GM19351 (cell line): Measurements from ENCODE around the gene PARD6G.
A peak's percentile ranks its signal among the peaks of the same experiment; 100 is the strongest.
"Not testable (repeated sequence)": the region's sequence is repeated elsewhere in the genome, so short reads cannot be mapped to it uniquely, and the experiment has no call there.

Experiments
- ATAC-seq: cut with Tn5 transposase; IDR thresholded peaks from one replicate; pipeline ENCODE4 v1.9.1; 2021; ENCODE audit warnings: mild to moderate bottlenecking, moderate library complexity; ENCODE audit not compliant: unreplicated experiment

Gene PARD6G, protein sequence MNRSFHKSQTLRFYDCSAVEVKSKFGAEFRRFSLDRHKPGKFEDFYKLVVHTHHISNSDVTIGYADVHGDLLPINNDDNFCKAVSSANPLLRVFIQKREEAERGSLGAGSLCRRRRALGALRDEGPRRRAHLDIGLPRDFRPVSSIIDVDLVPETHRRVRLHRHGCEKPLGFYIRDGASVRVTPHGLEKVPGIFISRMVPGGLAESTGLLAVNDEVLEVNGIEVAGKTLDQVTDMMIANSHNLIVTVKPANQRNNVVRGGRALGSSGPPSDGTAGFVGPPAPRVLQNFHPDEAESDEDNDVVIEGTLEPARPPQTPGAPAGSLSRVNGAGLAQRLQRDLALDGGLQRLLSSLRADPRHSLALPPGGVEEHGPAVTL

DNA sequence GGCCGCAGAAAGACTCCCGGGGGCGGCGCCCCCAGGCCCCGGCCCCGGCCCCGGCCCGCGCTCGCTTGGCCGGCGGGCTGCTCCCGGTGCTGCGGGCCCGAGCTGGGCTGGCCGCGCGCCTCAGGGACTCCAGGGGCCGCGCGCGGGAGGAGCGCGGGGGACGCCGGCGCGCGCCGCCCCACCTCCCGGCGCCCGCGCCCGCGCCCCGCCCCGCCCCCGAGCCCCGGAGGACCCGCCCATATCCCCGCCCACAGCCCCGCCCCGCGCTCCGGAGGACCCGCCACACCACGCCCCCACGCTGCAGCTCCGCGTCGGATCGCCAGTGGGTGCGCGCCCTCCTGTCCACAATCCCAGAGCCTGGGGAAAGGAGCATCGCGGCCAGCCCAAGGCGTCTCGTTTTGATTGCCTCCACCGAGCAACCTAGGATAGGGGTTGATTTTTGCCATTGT is at the start of gene PARD6G:
Gene PARD6G, minus strand, starts transcription at position 122 of the 449 bp plus-strand sequence. CDS start 166 bp downstream, outside the sequence.
- ATAC-seq = peak; percentile 77

DNA sequence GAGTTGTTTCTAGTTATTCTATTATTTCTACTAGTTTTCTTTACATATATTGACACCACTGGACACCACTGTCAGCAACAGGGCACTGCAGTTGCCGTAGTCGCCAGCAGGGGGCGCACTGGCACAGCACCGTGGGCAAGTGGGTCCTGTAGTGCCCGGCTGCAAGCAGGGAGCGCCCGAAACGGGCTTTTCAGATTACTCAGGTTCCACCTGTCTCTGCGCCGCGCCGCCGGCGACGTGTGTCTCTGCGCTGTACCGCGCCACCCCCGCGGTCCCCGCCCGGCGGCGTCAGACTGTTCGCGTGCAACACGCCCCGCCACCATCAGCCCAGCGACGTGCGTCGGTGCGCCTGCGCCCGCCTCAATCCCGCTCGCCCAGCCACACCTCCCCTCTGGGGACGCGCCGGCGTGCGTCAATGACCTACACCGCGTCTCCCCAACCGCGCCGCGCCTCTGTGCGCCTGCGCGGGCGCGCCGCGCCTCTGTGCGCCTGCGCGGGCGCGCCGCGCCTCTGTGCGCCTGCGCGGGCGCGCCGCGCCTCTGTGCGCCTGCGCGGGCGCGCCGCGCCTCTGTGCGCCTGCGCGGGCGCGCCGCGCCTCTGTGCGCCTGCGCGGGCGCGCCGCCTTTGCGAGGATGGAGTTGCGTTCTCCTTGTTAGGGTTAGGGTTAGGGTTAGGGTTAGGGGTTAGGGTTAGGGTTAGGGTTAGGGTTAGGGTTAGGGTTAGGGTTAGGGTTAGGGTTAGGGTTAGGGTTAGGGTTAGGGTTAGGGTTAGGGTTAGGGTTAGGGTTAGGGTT is 15.1 kb upstream of the PARD6G start:
- ATAC-seq = not testable (repeated sequence)

DNA sequence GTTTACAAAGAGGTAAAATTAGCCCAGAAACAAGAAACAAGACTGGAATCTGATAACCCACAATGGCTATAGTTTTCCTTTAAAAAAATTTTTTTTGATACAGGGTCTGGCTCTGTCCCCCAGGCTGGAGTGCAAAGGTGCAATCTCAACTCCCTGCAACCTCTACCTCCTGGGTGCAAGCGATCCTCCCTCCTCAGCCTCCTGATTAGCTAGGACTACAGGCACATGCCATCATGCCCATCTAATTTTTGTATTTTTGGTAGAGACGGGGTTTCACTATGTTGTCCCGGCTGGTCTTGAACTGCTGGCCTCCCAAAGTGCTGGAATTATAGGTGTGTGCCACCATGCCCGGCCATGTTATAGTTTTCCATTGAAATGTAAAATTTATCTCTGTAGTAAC is 12.3 kb upstream of the PARD6G start:
- ATAC-seq = no peak

- ATAC-seq = no peak
These were observed 11.3 kb upstream of the PARD6G start for GRCh38 chr18:80258640-80259039.

DNA sequence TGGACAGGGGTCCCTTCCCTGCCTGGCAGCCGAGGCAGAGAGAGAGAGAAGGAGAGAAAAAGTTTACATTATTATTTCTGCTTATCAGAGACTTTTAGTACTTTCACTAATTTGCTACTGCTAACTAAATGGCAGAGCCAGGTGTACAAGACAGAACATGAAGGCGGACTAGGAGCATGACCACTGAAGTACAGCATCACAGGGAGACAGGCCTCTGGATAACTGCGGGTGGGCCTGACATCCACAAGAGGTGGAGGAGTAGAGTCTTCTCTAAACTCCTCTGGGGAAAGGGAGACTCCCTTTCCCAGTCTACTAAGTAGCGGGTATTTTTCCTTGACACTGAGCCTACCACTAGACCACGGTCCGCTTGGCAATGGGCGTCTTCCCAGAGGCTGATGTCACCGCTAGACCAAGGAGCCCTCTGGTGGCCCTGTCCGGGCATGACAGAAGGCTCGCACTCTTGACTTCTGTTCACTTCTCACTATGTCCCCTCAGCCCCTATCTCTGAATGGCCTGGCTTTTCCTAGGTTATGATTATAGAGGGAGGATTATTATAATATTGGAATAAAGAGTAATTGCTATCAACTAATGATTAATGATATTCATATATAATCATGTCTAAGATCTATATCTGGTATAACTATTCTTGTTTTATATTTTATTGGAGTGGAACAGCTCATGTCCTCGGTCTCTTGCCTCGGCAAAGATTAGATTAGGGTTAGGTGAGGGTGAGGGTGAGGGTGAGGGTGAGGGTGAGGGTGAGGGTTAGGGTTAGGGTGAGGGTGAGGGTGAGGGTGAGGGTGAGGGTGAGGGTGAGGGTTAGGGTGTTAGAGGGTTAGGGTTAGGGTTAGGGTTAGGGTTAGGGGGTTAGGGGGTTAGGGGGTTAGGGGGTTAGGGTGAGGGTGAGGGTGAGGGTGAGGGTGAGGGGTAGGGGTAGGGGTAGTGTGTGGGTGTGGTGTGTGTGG is 10.5 kb upstream of the PARD6G start:
- not testable (repeated sequence) for ATAC-seq

- no peak for ATAC-seq
These were observed 7.7 kb upstream of the PARD6G start for GRCh38 chr18:80254971-80255500.

DNA sequence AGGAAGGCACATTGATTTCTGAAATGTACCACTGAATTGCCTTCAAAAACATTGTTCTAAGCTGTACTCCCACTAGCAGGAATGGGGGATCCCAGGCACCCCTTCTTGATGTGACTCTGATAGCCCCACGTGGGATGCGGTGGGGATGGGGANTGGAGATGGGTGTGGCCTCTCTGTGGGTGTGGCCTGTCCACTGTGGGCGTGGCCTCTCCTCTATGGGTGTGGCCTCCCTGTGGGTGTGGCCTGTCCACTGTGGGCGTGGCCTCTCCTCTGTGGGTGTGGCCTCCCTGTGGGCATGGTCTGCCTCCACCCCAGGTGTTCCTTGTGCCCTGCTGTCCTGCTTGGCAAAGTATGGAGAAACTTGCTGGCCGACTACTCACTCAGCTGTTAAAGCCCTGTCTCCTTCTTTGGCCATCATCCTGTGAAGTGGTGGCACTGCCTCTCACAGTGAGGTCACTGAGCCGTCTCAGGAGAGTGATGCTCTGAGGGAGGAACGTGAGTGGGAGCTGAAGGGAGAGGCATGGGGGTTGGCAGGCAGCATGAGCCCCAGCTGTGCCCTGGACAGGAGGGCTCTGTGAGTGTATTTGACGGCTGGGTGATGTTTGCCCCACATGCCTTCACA is 6.7 kb upstream of the PARD6G start:
- no peak for ATAC-seq

DNA sequence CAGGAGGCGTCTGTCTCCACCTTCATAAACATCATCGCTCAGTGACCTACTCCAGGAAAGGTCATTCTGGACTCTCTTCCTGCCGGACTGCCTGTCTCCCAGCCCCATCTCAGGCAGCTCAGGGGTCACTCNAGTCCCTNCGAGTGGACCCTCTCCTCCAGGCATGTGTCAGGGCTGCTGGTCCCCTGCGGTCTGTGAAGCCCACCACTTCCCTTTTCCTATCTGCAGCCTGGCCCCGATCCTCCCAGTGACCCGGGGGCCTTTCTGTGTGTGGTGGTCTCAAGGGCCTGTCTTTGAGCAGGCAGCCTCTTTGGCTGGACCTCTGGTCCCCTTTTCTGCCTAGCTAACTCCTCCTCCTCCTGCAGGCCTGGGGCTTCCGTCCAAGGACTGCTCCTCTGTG is 5.9 kb upstream of the PARD6G start:
- ATAC-seq = no peak

- no peak for ATAC-seq
These were observed 4.8 kb upstream of the PARD6G start for GRCh38 chr18:80252136-80252535.

DNA sequence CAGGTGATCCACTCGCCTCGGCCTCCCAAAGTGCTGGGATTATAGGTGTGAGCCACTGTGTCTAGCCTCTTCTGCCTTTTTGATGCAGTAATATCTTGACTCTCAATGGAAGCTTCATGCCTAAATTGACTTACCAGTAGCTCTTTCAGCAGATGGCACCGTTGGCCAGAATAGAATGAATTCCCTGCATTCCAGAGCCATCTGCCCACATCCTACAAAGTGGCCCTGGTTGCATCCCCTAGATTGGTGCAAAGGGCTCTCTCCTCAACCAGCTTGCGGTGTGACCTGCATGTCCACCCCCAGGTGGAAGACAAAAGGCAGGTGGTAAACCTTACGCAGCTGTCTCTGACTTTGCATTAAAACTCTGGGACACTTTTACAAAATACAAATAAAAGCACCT is 4.4 kb upstream of the PARD6G start:
- ATAC-seq = no peak

DNA sequence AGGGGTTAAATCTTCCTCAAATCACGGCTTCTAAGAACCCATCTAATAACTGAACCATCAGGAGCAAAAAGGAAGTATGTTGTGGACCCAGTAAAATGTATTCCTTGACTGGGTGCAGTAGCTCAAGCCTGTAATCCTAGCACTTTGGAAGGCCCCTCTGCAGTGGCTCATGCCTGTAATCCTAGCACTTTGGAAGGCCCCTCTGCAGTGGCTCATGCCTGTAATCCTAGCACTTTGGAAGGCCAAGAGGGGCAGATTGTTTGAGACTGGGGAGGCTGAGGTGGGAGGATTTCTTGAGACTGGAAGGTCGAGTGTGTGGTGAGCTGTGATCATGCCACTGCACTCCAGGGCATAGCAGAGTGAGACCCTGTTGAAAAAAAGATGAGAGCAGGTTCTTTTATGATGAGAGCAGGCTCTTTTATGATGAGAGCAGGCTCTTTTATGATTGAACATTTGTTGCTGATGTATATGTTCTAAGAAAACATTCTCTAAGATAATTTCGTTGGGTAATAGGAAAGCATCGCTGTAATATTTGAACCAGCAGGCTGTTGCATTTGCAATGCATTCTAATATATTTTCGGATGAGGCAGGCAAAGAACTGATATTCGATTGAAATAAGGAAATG is 3.5 kb upstream of the PARD6G start:
- ATAC-seq = no peak

- ATAC-seq = no peak
These were observed 2.1 kb upstream of the PARD6G start for GRCh38 chr18:80249217-80250093.

DNA sequence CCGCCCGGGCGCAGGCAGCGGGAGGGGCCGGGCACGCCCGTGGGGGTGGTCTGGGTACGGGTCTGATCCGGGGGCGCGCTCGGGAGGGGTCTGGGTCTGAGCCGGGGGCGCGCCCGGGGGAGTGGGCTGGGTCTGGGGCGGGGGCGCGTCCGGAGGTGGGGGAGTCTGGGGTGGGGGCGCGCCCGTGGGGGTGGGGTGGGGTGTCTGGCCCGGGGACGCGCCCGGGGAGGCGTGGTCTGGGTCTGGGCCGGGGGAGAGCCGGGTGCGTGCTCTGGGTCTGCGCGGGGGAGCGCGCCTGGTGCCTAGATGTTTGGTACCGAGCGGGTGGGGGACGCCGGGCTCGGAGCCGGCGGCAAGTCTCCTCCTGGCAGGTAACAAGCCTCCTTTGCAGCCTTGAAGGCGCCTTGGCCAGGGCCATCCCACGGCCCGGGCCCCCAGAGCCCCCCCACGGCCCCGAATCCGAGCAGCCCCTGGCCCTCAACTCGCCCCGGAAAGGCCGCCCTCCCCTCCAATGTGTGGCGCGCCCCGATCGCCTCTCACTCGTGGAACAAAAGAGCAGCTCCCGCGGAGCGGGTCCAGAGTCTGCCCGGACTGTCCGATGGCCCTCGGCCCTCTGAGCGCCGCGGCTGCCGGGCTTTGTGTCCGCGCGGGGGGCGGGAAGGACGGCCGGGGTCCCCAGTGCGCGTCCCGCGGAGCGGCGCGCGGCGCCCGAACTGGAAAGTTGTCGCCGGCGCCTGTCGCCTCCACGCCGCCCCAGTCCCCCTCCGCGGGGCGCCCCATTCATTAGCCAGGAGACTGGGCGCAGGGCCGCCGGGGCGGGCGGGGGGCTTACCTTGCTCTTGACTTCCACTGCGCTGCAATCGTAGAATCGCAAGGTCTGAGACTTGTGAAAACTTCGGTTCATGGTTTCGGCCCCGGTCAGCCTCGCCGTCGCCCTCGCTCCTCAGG is 595 bp downstream of the PARD6G start:
- peak; percentile 44 for ATAC-seq

DNA sequence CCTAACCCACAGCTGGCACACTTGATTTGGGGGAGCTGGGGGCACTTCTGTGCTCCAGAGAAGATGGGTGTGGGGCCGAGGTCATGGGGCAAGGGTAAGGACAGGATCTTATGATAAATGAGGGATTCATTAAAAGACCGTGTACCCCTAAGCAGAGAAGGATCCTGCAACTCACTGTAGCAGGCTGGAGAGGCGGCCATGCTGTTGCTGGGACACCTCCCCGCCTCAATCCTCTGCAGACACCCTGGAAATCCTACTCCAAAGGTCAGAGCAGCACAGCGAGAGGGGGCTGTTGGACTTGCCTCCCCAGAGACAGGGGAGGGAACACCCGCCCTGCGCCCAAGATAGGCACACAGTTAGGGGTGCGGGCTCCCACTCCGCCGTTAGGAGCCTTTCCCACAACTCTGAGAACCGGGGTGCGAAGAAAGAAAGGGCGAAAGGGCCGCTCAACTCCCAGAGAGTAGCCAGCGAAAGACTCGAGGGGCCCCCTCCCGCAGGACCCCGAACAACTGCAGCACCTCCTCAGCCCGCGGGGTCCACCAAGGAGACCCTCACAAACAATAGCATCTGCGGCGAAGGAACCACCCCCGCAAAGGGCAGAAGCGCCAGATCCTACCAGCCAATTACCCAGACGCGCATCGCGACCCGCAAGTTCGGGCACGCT is 1.4 kb downstream of the PARD6G start:
- no peak for ATAC-seq

GRCh38 chr18:80244956-80245730 is 2.2 kb downstream of the PARD6G start:
- no peak for ATAC-seq

DNA sequence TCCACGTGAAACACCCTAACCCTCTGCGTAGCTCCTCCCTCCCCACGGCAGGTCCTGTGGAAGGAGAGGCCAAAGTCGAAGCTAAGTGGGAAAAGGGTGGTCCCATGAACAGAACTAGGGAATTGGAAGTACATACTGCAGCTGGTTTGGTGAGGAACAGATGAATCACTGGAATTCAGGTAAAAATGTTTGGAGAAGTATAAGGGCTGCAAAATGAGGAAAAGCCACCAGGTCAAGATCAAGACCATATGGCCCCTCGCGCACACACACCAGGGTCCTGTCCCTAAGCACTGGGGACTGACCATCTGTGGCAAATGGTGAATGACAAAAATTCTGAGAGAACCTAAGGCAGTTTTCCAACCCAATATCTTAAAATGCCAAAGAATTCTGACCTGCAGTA is 3.1 kb downstream of the PARD6G start:
- ATAC-seq = no peak
